BE2C (cell line): ENCODE data around the gene FRYL.
"Not testable (repeated sequence)": the region's sequence is repeated elsewhere in the genome, so short reads cannot be mapped to it uniquely, and the experiment has no call there.

Source experiments
- DNase-seq: peaks from one replicate; pipeline ENCODE4 v3.0.0-alpha.2; 2020
- H3K27me3 ChIP-seq: fragments of 250-450 bp; sonication (Bioruptor Pico); 2 replicates; pipeline ENCODE4 v1.5.1; 2020; ENCODE audit warnings: mild to moderate bottlenecking
- H3K36me3 ChIP-seq: fragments of 250-450 bp; sonication (Bioruptor Pico); 2 replicates; pipeline ENCODE4 v1.5.1; 2020; ENCODE audit warnings: mild to moderate bottlenecking
- H3K4me1 ChIP-seq: fragments of 250-450 bp; sonication (Bioruptor Pico); 2 replicates; pipeline ENCODE4 v1.5.1; 2020
- H3K4me3 ChIP-seq: 2 replicates; pipeline ENCODE4 v1.5.1; 2011; ENCODE audit warnings: low read depth, low read length
- H3K9me3 ChIP-seq: fragments of 250-450 bp; sonication (Bioruptor Pico); 2 replicates; pipeline ENCODE4 v1.5.1; 2020
- CTCF ChIP-seq: IDR thresholded peaks from 2 replicates; pipeline ENCODE4 v1.5.1; 2012; ENCODE audit warnings: mild to moderate bottlenecking, low read depth, low read length

The FRYL gene

GRCh38 chr4:48722509-48723446, 57.3 kb downstream of the FRYL start:
- TF ChIP-seq CTCF: no peak
- Histone ChIP-seq H3K9me3 (no peaks in the 10 kb centered on the region), H3K36me3 (no peaks in the 10 kb centered on the region), H3K4me1 (no peaks in the 10 kb centered on the region), H3K27me3 (no peaks in the 10 kb centered on the region), H3K4me3 (no peak overlapping the region)
- DNase-seq: no peak

- no peak for DNase-seq
- H3K9me3 ChIP-seq: no peaks in the 10 kb centered on the region
- TF ChIP-seq CTCF: no peak
Measured at GRCh38 chr4:48720459-48720858, 59.6 kb downstream of the FRYL start.

GRCh38 chr4:48718818-48719465, 61.1 kb downstream of the FRYL start:
- H3K36me3 ChIP-seq: no peaks in the 10 kb centered on the region
- DNase-seq: no peak
- H3K9me3 ChIP-seq: no peaks in the 10 kb centered on the region
- no peak for TF ChIP-seq CTCF
- H3K27me3 ChIP-seq: no peaks in the 10 kb centered on the region
- no peaks in the 10 kb centered on the region for H3K4me1 ChIP-seq
- H3K4me3 ChIP-seq: no peak overlapping the region

More at GRCh38 chr4:48720459-48720858, 59.6 kb downstream of the FRYL start:
- H3K4me3 ChIP-seq: no peak overlapping the region
- no peaks in the 10 kb centered on the region for H3K27me3 ChIP-seq
- no peaks in the 10 kb centered on the region for H3K4me1 ChIP-seq
- H3K36me3 ChIP-seq: no peaks in the 10 kb centered on the region

- not testable (repeated sequence) for H3K9me3 ChIP-seq, H3K27me3 ChIP-seq, H3K4me1 ChIP-seq, H3K36me3 ChIP-seq, DNase-seq, H3K4me3 ChIP-seq
Measured at GRCh38 chr4:48716285-48716684, 63.8 kb downstream of the FRYL start.

- no peak overlapping the region for H3K4me3 ChIP-seq
- no peaks in the 10 kb centered on the region for H3K9me3 ChIP-seq
- no peaks in the 10 kb centered on the region for H3K4me1 ChIP-seq
- no peak for DNase-seq
- no peaks in the 10 kb centered on the region; the same call in 1 of the 2 replicates for H3K36me3 ChIP-seq
- no peak for TF ChIP-seq CTCF
- no peaks in the 10 kb centered on the region for H3K27me3 ChIP-seq
Measured at GRCh38 chr4:48710446-48711209, 69.5 kb downstream of the FRYL start.

GRCh38 chr4:48709901-48710300, 70.2 kb downstream of the FRYL start:
- TF ChIP-seq CTCF: no peak
- no peaks in the 10 kb centered on the region for H3K27me3 ChIP-seq
- no peaks in the 10 kb centered on the region; the same call in 1 of the 2 replicates for H3K36me3 ChIP-seq
- DNase-seq: no peak
- no peaks in the 10 kb centered on the region for H3K9me3 ChIP-seq
- H3K4me1 ChIP-seq: no peaks in the 10 kb centered on the region
- no peak overlapping the region for H3K4me3 ChIP-seq
